Liver (tissue), 3 donors: ENCODE results near the gene DCDC2B.
"Not testable (repeated sequence)": the region's sequence is repeated elsewhere in the genome, so short reads cannot be mapped to it uniquely, and the experiment has no call there.

Experiments
- ATF3 ChIP-seq: IDR thresholded peaks from 2 replicates; pipeline ENCODE4 v1.6.1; 2016; ENCODE audit warnings: antibody characterized with exemption
- CTCF ChIP-seq: fragments of 150-350 bp; IDR thresholded peaks from 2 replicates; pipeline ENCODE4 v1.5.1; 2017; ENCODE audit warnings: improper control_type of control experiment, low read depth, low read length; ENCODE audit not compliant: missing input control
- EGR1 ChIP-seq, 2 donors: IDR thresholded peaks; 2 replicates each; pipeline ENCODE4 v1.6.1; 2016 to 2018; ENCODE audit warnings: antibody characterized with exemption in 2 of 2, low read depth in 2 of 2
- JUND ChIP-seq, 2 donors: IDR thresholded peaks; 2 replicates each; pipeline ENCODE4 v1.6.1; 2016; ENCODE audit warnings: antibody characterized with exemption in 2 of 2
- RAD21 ChIP-seq, 2 donors: IDR thresholded peaks; 2 replicates each; pipeline ENCODE4 v1.6.1; 2016; ENCODE audit warnings: antibody characterized with exemption in 2 of 2, mild to moderate bottlenecking in 2 of 2
- REST ChIP-seq: IDR thresholded peaks from 2 replicates; pipeline ENCODE4 v1.6.1; 2016; ENCODE audit warnings: antibody characterized with exemption, mild to moderate bottlenecking
- SP1 ChIP-seq: IDR thresholded peaks from 2 replicates; pipeline ENCODE4 v1.6.1; 2018; ENCODE audit warnings: antibody characterized with exemption, mild to moderate bottlenecking
- TAF1 ChIP-seq: conservative IDR thresholded peaks from 2 replicates; pipeline ENCODE4 v1.6.1; 2016; ENCODE audit warnings: antibody characterized with exemption, mild to moderate bottlenecking
- YY1 ChIP-seq: IDR thresholded peaks from 2 replicates; pipeline ENCODE4 v1.6.1; 2016; ENCODE audit warnings: antibody characterized with exemption, mild to moderate bottlenecking
- TF ChIP-seq, protein P1 (sequence below): IDR thresholded peaks from 2 replicates; pipeline ENCODE4 v1.6.1; 2016; ENCODE audit warnings: antibody characterized with exemption
- donor health status: healthy.
- donor health status: healthy.

GRCh38 chr1:32263236-32263593, 54.3 kb downstream of the DCDC2B start:
- TF ChIP-seq EGR1 (IDR thresholded peaks at IDR 0.05; ENCODE audit: low read depth in 2 of 2); REST; CTCF; YY1; SP1; ATF3; JUND (IDR thresholded peaks at IDR 0.05); TAF1; RAD21 (IDR thresholded peaks at IDR 0.05): not testable (repeated sequence)
- TF ChIP-seq, protein P1, sequence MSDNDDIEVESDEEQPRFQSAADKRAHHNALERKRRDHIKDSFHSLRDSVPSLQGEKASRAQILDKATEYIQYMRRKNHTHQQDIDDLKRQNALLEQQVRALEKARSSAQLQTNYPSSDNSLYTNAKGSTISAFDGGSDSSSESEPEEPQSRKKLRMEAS, result not testable (repeated sequence)
